ENCODE data around the gene ATG10. TPM values are rescaled to one million over a fixed set of nuclear protein-coding genes. Genes with fewer than 3 reads are reported as not detected.
"Not testable (repeated sequence)": the region's sequence is repeated elsewhere in the genome, so short reads cannot be mapped to it uniquely, and the experiment has no call there.

The ATG10 gene
- total and polyA plus RNA-seq, 9 donors = 7.4 to 10.7 (median 9.0) TPM

DNA sequence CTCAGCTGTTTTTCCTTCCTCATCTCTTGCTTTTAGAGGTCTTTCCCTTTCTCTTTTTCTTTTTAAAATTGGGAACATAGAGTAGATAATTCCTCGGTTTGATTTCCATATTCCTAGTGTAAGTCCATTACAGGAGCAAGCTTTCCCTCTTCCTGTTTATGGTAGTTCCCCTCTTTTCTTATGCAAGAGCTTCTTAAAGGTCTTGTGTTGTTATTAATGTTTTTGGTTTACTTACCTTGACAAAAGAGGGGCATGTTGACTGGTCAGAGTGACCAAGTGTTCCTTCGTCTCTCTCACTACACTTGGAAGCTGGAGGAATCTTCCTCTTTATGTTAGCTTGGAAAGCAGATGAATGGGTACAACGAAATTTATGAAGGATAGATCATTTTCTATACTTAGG is 8.3 kb downstream of the ATG10 start:
- Histone ChIP-seq H3K27me3 (ENCODE audit: control insufficient read depth, insufficient read depth, low read length) (no peaks in the 10 kb centered on the region), H3K9me3 (replicated peaks; ENCODE audit: control insufficient read depth, low read depth, low read length) (no peaks in the 10 kb centered on the region), H3K4me1 (ENCODE audit: control insufficient read depth, insufficient read depth, low read length) (no peaks in the 10 kb centered on the region), H3K27ac (ENCODE audit: low read length) (no peak overlapping the region), H3K36me3 (ENCODE audit: control insufficient read depth, insufficient read depth, low read length) (peaks cover 4% of the 10 kb centered on the region), H3K4me3 (ENCODE audit: low read length) (no peak overlapping the region)
- DNase-seq = no peak
- WGBS (ENCODE audit: insufficient coverage) = no CpG with 5 or more reads among the region's 3 CpGs

DNA sequence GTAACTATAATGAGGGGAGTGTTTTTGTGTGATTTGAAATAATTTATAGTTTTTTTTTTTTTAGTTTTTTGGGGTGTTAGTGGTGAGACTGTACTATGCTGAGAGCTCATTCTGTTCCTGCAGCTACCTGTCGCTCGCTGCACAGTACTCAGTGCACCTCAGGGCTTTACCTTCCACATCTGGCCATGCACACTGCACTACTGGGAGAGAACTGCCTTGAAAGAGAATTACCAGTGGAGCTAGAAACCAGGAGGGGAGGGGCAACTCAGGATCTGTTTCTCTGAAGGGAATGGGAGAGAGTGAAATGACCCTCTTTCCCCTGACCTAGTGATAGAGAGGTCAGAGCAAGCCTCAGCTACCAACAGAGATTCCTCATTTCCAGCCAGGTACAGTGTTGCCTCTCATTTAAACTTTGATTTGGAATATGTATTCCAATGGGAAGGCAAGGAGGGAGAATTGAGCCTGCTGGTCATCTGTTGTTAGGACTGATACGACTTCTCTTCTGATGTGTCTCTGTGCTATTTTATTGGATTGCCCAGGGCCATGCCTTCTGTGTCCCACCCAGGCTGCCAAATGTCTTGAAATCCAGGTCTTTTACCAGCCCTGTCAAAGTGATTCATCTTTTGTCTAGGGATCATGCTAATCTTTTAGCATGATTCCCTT is 8.9 kb downstream of the ATG10 start:
- H3K4me1 ChIP-seq (ENCODE audit: control insufficient read depth, insufficient read depth, low read length) = no peaks in the 10 kb centered on the region
- no peak overlapping the region for H3K27ac ChIP-seq (ENCODE audit: low read length)
- WGBS (ENCODE audit: insufficient coverage) = 29% methylated on average over 1 of the region's 3 CpGs
- H3K4me3 ChIP-seq (ENCODE audit: low read length) = no peak overlapping the region
- no peaks in the 10 kb centered on the region for H3K9me3 ChIP-seq (replicated peaks; ENCODE audit: control insufficient read depth, low read depth, low read length)
- no peak for DNase-seq
- no peaks in the 10 kb centered on the region for H3K27me3 ChIP-seq (ENCODE audit: control insufficient read depth, insufficient read depth, low read length)
- peaks cover 4% of the 10 kb centered on the region for H3K36me3 ChIP-seq (ENCODE audit: control insufficient read depth, insufficient read depth, low read length)

DNA sequence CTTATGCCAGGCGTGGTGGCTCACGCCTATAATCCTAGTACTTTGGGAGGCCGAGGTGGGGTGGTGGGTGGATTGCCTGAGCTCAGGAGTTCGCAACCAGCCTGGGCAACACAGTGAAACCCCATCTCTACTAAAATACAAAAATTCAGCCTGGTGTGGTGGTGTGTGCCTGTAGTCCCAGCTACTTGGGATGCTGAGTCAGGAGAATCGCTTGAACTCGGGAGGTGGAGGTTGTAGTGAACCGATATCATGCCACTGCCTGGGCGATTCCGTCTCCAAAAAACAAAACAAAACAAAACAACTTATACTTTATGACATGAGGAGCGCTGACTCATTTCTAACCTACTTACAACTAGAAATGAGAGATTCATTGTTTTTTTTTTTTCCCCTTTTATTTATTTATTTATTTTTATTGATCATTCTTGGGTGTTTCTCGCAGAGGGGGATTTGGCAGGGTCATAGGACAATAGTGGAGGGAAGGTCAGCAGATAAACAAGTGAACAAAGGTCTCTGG is 10.4 kb downstream of the ATG10 start:
- not testable (repeated sequence) for H3K4me1 ChIP-seq (ENCODE audit: control insufficient read depth, insufficient read depth, low read length); H3K36me3 ChIP-seq (ENCODE audit: control insufficient read depth, insufficient read depth, low read length); H3K4me3 ChIP-seq (ENCODE audit: low read length); H3K27ac ChIP-seq (ENCODE audit: low read length); H3K9me3 ChIP-seq (replicated peaks; ENCODE audit: control insufficient read depth, low read depth, low read length); DNase-seq; H3K27me3 ChIP-seq (ENCODE audit: control insufficient read depth, insufficient read depth, low read length)
- WGBS (ENCODE audit: insufficient coverage) = 100% methylated on average over 1 of the region's 11 CpGs

DNA sequence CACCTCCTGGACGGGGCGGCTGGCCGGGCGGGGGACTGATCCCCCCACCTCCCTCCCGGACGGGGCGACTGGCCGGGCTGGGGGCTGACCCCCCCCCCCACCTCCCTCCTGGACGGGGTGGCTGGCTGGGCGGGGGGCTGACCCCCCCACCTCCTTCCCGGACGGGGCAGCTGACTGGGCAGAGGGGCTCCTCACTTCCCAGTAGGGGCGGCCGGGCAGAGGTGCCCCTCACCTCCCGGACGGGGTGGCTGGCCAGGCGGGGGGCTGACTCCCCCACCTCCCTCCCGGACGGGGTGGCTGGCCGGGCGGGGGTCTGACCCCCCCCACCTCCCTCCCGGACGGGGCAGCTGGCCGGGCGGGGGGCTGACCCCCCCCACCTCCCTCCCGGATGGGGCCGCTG is 11.3 kb downstream of the ATG10 start:
- not testable (repeated sequence) for H3K27ac ChIP-seq (ENCODE audit: low read length); H3K27me3 ChIP-seq (ENCODE audit: control insufficient read depth, insufficient read depth, low read length); H3K36me3 ChIP-seq (ENCODE audit: control insufficient read depth, insufficient read depth, low read length); H3K4me1 ChIP-seq (ENCODE audit: control insufficient read depth, insufficient read depth, low read length); H3K4me3 ChIP-seq (ENCODE audit: low read length); H3K9me3 ChIP-seq (replicated peaks; ENCODE audit: control insufficient read depth, low read depth, low read length); DNase-seq
- 100% methylated on average over 2 of the region's 27 CpGs for WGBS (ENCODE audit: insufficient coverage)

DNA sequence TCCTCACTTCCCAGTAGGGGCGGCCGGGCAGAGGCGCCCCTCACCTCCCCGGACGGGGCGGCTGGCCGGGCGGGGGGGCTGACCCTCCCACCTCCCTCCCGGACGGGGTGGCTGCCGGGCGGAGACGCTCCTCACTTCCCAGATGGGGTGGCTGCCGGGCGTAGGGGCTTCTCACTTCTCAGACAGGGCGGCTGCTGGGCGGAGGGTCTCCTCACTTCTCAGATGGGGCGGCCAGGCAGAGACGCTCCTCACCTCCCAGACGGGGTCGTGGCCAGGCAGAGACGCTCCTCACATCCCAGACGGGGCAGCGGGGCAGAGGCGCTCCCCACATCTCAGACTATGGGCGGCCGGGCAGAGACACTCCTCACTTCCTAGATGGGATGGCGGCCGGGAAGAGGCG is 11.7 kb downstream of the ATG10 start:
- H3K9me3 ChIP-seq (replicated peaks; ENCODE audit: control insufficient read depth, low read depth, low read length); H3K4me3 ChIP-seq (ENCODE audit: low read length); DNase-seq; H3K4me1 ChIP-seq (ENCODE audit: control insufficient read depth, insufficient read depth, low read length); H3K27me3 ChIP-seq (ENCODE audit: control insufficient read depth, insufficient read depth, low read length); H3K36me3 ChIP-seq (ENCODE audit: control insufficient read depth, insufficient read depth, low read length); H3K27ac ChIP-seq (ENCODE audit: low read length): not testable (repeated sequence)
- 96% methylated on average over 18 of the region's 30 CpGs for WGBS (ENCODE audit: insufficient coverage)

DNA sequence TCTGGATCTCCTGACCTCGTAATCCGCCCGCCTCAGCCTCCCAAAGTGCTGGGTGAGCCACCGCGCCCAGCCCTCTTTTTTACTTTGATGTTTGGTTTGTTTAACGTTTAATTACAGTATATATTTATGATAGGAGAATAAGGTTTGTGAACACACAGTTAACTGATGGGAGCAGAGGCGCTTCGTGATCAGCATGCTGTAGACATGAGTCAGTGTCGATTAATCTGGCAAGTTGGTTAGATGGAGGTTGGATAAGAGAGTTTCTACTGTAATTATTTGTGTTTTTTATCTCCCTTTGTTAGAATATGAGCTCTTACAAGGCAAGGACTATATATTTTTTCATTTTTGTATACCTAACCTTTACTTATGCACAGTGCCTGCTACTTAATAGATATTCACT is 14.3 kb downstream of the ATG10 start:
- DNase-seq = no peak
- WGBS (ENCODE audit: insufficient coverage) = 93% methylated on average over 6 of the region's 9 CpGs
- Histone ChIP-seq H3K4me3 (ENCODE audit: low read length) (no peak overlapping the region), H3K36me3 (ENCODE audit: control insufficient read depth, insufficient read depth, low read length) (peaks cover 7% of the 10 kb centered on the region), H3K27me3 (ENCODE audit: control insufficient read depth, insufficient read depth, low read length) (no peaks in the 10 kb centered on the region), H3K9me3 (replicated peaks; ENCODE audit: control insufficient read depth, low read depth, low read length) (no peaks in the 10 kb centered on the region), H3K4me1 (ENCODE audit: control insufficient read depth, insufficient read depth, low read length) (no peaks in the 10 kb centered on the region), H3K27ac (ENCODE audit: low read length) (no peak overlapping the region)

DNA sequence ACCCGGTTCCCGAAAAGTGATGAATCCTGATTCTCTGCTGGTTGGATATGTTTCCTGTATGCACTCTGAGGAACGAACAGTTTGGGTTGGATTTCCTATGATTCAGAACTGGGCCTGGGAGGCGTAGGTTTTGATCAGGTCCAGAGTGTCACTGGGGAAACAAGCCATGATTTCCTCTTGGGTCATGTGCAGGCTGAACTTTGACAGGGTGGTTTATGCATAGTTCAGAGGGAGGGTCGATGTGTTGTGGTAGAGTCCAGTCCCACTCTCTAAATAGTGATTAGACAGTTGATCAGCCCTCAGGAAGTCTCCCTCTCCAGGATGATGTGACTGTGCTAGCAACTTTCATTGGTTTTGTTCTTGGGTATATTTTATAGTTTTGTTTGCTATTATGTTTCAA is 17.4 kb downstream of the ATG10 start:
- Histone ChIP-seq H3K27ac (ENCODE audit: low read length) (no peak overlapping the region), H3K4me1 (ENCODE audit: control insufficient read depth, insufficient read depth, low read length) (no peaks in the 10 kb centered on the region), H3K36me3 (ENCODE audit: control insufficient read depth, insufficient read depth, low read length) (peaks cover 5% of the 10 kb centered on the region), H3K9me3 (replicated peaks; ENCODE audit: control insufficient read depth, low read depth, low read length) (no peaks in the 10 kb centered on the region), H3K4me3 (ENCODE audit: low read length) (no peak overlapping the region), H3K27me3 (ENCODE audit: control insufficient read depth, insufficient read depth, low read length) (no peaks in the 10 kb centered on the region)
- WGBS (ENCODE audit: insufficient coverage) = no CpG with 5 or more reads among the region's 5 CpGs
- no peak for DNase-seq

DNA sequence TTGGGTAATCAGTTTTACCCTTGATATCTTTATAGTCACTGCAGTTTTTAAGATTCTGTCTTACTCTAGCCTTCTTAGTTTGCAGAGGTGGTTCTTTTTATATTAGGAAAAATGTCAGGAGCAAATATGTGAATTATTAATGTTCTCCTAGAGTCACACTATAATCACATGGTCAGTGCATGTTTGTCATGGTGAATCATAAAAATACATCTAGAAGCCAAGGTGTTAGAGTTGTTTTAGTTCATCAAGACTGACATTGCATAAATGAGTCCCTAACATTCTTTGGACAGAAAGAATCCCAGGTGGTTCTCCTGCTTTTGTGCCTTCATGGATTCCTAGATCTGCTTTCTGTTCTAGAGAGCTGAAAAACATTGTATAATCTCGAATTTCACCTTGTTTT is 22.9 kb downstream of the ATG10 start:
- DNase-seq = no peak
- Histone ChIP-seq H3K27me3 (ENCODE audit: control insufficient read depth, insufficient read depth, low read length) (no peaks in the 10 kb centered on the region), H3K4me1 (ENCODE audit: control insufficient read depth, insufficient read depth, low read length) (no peaks in the 10 kb centered on the region), H3K36me3 (ENCODE audit: control insufficient read depth, insufficient read depth, low read length) (peaks cover 5% of the 10 kb centered on the region), H3K9me3 (replicated peaks; ENCODE audit: control insufficient read depth, low read depth, low read length) (peaks cover 3% of the 10 kb centered on the region), H3K4me3 (ENCODE audit: low read length) (no peak overlapping the region), H3K27ac (ENCODE audit: low read length) (no peak overlapping the region)
- 100% methylated on average over 1 of the region's 1 CpG for WGBS (ENCODE audit: insufficient coverage)

DNA sequence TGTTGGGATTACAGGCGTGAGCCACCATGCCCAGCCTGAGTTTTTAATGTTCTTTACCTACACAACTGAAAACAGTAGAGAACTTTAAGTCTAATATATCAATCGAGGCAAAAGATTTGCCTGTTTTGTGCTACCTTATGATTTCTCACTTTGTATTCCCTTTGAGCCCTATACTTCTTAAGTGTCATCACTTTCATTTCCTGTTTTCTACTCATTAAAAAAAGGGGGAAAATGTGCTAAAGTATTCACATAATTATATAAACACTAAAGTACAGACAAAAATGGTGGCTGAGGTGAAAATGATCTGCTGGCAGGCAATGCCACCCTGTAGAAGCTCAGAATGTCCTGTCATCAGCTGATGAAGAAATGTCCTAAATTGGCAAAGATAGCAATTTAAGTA is 23.6 kb downstream of the ATG10 start:
- H3K27me3 ChIP-seq (ENCODE audit: control insufficient read depth, insufficient read depth, low read length) = no peaks in the 10 kb centered on the region
- H3K4me3 ChIP-seq (ENCODE audit: low read length) = no peak overlapping the region
- peaks cover 5% of the 10 kb centered on the region for H3K36me3 ChIP-seq (ENCODE audit: control insufficient read depth, insufficient read depth, low read length)
- no peaks in the 10 kb centered on the region for H3K4me1 ChIP-seq (ENCODE audit: control insufficient read depth, insufficient read depth, low read length)
- H3K27ac ChIP-seq (ENCODE audit: low read length) = no peak overlapping the region
- H3K9me3 ChIP-seq (replicated peaks; ENCODE audit: control insufficient read depth, low read depth, low read length) = peaks cover 3% of the 10 kb centered on the region
- WGBS (ENCODE audit: insufficient coverage) = 83% methylated on average over 1 of the region's 2 CpGs
- DNase-seq = no peak

DNA sequence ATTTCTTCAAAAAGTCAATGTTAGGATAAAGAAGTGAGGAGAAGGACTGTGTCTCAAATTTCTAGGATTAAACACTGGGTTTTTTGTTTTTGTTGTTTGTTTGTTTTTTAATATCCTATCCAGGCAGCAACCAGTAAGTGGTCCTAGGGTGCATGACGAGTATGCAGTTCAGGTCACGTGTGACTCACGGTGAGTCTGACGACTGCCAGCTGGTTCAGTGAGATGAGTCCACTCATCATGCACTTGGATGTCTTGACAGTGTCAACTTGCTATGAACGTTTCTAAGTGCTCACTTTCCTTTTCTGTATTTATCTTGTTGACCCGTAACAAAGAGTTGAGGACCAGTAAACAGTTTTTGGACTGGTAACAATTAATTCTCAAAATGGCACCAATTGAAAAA is 32.7 kb downstream of the ATG10 start:
- Histone ChIP-seq H3K4me3 (ENCODE audit: low read length) (no peak overlapping the region), H3K27ac (ENCODE audit: low read length) (no peak overlapping the region), H3K4me1 (ENCODE audit: control insufficient read depth, insufficient read depth, low read length) (no peaks in the 10 kb centered on the region), H3K36me3 (ENCODE audit: control insufficient read depth, insufficient read depth, low read length) (no peaks in the 10 kb centered on the region), H3K9me3 (replicated peaks; ENCODE audit: control insufficient read depth, low read depth, low read length) (no peaks in the 10 kb centered on the region), H3K27me3 (ENCODE audit: control insufficient read depth, insufficient read depth, low read length) (no peaks in the 10 kb centered on the region)
- DNase-seq = no peak
- WGBS (ENCODE audit: insufficient coverage) = 91% methylated on average over 5 of the region's 6 CpGs

DNA sequence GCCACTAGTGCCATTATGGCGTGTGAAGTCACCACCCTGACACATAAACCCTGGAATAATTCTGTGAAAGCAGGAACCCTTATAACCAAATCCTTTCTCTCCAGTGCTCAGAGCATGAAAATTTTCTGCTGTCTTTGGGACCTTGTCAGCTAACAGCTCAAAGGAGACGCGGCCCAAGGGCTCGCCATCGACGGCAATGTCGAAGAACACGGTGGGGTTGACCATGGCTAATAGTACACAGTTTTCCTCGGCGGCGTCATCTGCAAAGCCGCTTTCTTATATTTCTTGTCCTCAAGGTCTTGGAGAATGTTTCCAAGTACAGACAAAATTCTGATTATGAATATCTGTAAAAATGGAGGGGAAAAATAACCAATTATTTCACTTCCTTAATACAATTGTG is 38.0 kb downstream of the ATG10 start:
- H3K36me3 ChIP-seq (ENCODE audit: control insufficient read depth, insufficient read depth, low read length); H3K9me3 ChIP-seq (replicated peaks; ENCODE audit: control insufficient read depth, low read depth, low read length); H3K4me3 ChIP-seq (ENCODE audit: low read length); H3K27ac ChIP-seq (ENCODE audit: low read length); H3K27me3 ChIP-seq (ENCODE audit: control insufficient read depth, insufficient read depth, low read length); DNase-seq; H3K4me1 ChIP-seq (ENCODE audit: control insufficient read depth, insufficient read depth, low read length): not testable (repeated sequence)
- WGBS (ENCODE audit: insufficient coverage) = 98% methylated on average over 8 of the region's 12 CpGs
